ENCODE measurements around the gene ACAT1.
"Not testable (repeated sequence)": the region's sequence is repeated elsewhere in the genome, so short reads cannot be mapped to it uniquely, and the experiment has no call there.

Gene ACAT1

DNA sequence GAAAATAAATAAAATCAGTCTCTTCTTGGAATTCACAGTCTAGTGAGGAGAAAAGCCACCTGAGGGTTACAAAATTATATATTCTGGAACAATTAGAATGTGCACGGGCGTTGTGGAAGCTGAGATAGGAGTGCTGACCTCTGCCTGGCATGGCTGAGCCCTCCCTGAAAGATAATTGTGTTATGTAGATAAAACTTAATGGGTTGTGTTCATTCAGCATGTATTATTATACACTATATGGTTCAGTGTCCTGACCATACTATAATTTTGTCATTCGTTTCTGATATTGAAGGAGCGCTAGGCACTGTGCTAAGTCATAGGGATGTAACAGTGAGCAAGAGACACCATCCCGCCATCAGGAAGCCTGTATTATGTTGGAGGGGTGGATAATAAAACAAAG, 3.7 kb downstream of the ACAT1 start:
- H3K36me3 ChIP-seq (ENCODE audit: low read depth): peaks cover 6% of the 10 kb centered on the region; the same call in 1 of the 2 replicates
- H3K27me3 ChIP-seq (ENCODE audit: insufficient read depth, poor library complexity, severe bottlenecking): no peaks in the 10 kb centered on the region
- TF ChIP-seq, protein P1, sequence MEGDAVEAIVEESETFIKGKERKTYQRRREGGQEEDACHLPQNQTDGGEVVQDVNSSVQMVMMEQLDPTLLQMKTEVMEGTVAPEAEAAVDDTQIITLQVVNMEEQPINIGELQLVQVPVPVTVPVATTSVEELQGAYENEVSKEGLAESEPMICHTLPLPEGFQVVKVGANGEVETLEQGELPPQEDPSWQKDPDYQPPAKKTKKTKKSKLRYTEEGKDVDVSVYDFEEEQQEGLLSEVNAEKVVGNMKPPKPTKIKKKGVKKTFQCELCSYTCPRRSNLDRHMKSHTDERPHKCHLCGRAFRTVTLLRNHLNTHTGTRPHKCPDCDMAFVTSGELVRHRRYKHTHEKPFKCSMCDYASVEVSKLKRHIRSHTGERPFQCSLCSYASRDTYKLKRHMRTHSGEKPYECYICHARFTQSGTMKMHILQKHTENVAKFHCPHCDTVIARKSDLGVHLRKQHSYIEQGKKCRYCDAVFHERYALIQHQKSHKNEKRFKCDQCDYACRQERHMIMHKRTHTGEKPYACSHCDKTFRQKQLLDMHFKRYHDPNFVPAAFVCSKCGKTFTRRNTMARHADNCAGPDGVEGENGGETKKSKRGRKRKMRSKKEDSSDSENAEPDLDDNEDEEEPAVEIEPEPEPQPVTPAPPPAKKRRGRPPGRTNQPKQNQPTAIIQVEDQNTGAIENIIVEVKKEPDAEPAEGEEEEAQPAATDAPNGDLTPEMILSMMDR (IDR thresholded peaks at IDR 0.05; ENCODE audit: poor library complexity, severe bottlenecking): no peak
- no peak for DNase-seq (ENCODE audit: low spot score)
- peaks cover 9% of the 10 kb centered on the region for H3K4me1 ChIP-seq (ENCODE audit: insufficient read depth, poor library complexity, severe bottlenecking)
- H3K9me3 ChIP-seq (ENCODE audit: severe bottlenecking): no peaks in the 10 kb centered on the region
- H3K4me3 ChIP-seq (ENCODE audit: severe bottlenecking): no peak overlapping the region
- ATAC-seq (ENCODE audit: low read depth): no peak
- H3K27ac ChIP-seq (ENCODE audit: poor library complexity, severe bottlenecking): no peak overlapping the region

DNA sequence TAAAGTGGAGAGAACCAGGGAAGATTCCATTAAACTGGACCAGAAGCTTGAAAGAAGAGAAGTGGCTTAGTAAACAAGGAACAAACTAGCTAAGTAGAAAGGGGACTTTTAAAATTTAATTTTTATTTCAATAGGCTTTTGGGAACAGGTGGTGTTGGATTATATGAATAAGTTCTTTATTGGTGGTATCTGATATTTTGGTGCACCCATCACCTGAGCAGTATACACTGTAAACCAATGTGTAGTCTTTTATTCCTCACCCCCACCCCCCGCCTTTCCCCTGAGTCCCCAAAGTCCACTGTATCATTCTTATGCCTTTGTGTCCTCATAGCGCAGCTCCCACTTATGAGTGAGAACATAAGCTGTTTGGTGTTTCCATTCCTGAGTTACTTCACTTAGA, 7.4 kb downstream of the ACAT1 start:
- Histone ChIP-seq H3K4me3 (ENCODE audit: severe bottlenecking) (no peak overlapping the region), H3K27ac (ENCODE audit: poor library complexity, severe bottlenecking) (no peak overlapping the region), H3K9me3 (ENCODE audit: severe bottlenecking) (no peaks in the 10 kb centered on the region), H3K36me3 (ENCODE audit: low read depth) (peaks cover 21% of the 10 kb centered on the region), H3K4me1 (ENCODE audit: insufficient read depth, poor library complexity, severe bottlenecking) (no peaks in the 10 kb centered on the region), H3K27me3 (ENCODE audit: insufficient read depth, poor library complexity, severe bottlenecking) (no peaks in the 10 kb centered on the region)
- ATAC-seq (ENCODE audit: low read depth) (no peak), DNase-seq (ENCODE audit: low spot score) (no peak)
- TF ChIP-seq, protein P1 (IDR thresholded peaks at IDR 0.05; ENCODE audit: poor library complexity, severe bottlenecking): no peak

DNA sequence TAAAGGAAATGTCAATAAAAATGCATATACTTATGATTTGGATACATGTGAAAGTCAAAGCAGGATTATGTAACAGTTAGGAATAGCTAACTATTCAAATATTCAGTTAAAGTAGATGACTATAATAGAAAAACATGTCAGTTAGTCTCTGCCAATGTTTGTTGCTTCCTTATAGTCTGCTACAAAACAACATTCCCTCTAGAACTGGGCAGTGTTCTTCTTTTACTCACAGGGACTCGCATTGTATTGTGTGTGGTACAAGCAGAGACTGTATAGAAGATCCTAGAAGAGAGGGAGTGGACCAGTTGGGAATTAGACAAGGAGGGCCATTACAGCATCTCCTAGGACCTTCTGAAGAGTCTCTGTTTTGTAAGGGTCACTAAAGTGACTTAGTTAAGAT, 10.6 kb downstream of the ACAT1 start:
- ATAC-seq (ENCODE audit: low read depth) (no peak), DNase-seq (ENCODE audit: low spot score) (no peak)
- Histone ChIP-seq H3K9me3 (ENCODE audit: severe bottlenecking) (no peaks in the 10 kb centered on the region), H3K27me3 (ENCODE audit: insufficient read depth, poor library complexity, severe bottlenecking) (no peaks in the 10 kb centered on the region), H3K4me1 (ENCODE audit: insufficient read depth, poor library complexity, severe bottlenecking) (no peaks in the 10 kb centered on the region), H3K36me3 (ENCODE audit: low read depth) (peaks cover 38% of the 10 kb centered on the region), H3K4me3 (ENCODE audit: severe bottlenecking) (no peak overlapping the region), H3K27ac (ENCODE audit: poor library complexity, severe bottlenecking) (no peak overlapping the region)
- TF ChIP-seq, protein P1 (IDR thresholded peaks at IDR 0.05; ENCODE audit: poor library complexity, severe bottlenecking): no peak

DNA sequence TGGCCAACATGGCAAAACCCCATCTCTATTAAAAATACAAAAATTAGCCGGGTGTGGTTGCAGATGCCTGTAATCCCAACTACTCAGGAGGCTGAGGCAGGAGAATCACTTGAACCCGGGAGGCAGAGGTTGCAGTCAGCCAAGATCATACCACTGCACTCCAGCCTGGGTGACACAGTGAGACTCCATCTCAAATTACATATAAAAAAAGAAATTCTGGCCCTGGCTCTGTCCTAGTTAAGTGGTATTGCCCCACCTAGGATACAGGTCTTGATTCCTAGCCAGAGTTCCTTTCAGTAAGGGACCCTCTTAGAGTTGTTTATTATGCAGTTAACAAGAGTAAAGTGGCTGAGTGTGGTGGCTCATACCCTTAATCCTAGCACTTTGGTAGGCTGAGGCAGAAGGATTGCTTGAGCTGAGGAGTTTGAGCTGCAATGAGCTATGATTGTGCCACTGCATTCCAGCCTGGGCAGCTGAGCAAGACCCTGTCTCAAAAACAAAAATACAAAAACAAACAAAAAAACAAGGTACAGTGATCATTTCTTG, 11.7 kb downstream of the ACAT1 start:
- ATAC-seq (ENCODE audit: low read depth); H3K27me3 ChIP-seq (ENCODE audit: insufficient read depth, poor library complexity, severe bottlenecking); H3K4me1 ChIP-seq (ENCODE audit: insufficient read depth, poor library complexity, severe bottlenecking); H3K27ac ChIP-seq (ENCODE audit: poor library complexity, severe bottlenecking); H3K4me3 ChIP-seq (ENCODE audit: severe bottlenecking); H3K9me3 ChIP-seq (ENCODE audit: severe bottlenecking); DNase-seq (ENCODE audit: low spot score): not testable (repeated sequence)
- H3K36me3 ChIP-seq (ENCODE audit: low read depth): peaks cover 36% of the 10 kb centered on the region

DNA sequence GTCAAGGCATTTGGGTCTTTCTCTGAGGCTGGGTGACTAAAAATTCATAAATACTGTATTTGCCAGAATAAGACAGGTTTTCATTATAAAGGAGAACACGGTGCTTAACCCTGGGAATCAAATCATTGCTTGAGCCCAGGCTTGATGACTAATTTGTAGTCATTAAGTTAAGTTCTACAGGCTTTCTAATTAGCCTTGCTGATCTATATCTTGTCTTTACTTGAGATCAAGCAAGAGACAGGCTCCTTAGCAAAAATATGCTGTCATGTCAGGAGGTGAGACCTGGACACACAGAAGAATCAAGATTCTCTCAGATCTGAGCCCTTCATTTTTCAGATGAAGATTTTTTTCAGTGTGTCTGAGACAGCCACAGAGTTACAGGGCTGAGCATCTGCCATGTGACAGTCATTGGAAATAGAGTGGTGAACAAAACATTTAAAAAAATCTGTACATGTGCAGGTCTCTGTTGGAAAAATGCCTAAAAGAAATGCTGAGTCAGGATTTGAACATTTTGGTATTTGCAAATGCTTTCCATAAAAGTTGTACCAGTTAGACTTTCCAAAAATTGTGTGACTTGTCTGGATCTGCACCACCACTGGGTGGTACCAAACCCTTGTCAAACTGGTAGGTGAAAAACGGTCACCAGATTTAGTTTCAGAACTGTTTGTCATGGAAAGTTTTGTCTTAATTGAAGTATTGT, 14.6 kb downstream of the ACAT1 start:
- ATAC-seq (ENCODE audit: low read depth) (no peak), DNase-seq (ENCODE audit: low spot score) (no peak)
- TF ChIP-seq, protein P1 (IDR thresholded peaks at IDR 0.05; ENCODE audit: poor library complexity, severe bottlenecking): no peak
- Histone ChIP-seq H3K36me3 (ENCODE audit: low read depth) (peaks cover 57% of the 10 kb centered on the region), H3K9me3 (ENCODE audit: severe bottlenecking) (no peaks in the 10 kb centered on the region), H3K27me3 (ENCODE audit: insufficient read depth, poor library complexity, severe bottlenecking) (no peaks in the 10 kb centered on the region), H3K4me1 (ENCODE audit: insufficient read depth, poor library complexity, severe bottlenecking) (no peaks in the 10 kb centered on the region), H3K4me3 (ENCODE audit: severe bottlenecking) (no peak overlapping the region), H3K27ac (ENCODE audit: poor library complexity, severe bottlenecking) (no peak overlapping the region)
